HG03460 (cell line): ENCODE data around the gene PCDHGA8.
"Not testable (repeated sequence)": the region's sequence is repeated elsewhere in the genome, so short reads cannot be mapped to it uniquely, and the experiment has no call there.

ENCODE experiments used
- ATAC-seq: cut with Tn5 transposase; IDR thresholded peaks from one replicate; pipeline ENCODE4 v1.9.1; 2021; ENCODE audit not compliant: unreplicated experiment

PCDHGA8 gene

DNA sequence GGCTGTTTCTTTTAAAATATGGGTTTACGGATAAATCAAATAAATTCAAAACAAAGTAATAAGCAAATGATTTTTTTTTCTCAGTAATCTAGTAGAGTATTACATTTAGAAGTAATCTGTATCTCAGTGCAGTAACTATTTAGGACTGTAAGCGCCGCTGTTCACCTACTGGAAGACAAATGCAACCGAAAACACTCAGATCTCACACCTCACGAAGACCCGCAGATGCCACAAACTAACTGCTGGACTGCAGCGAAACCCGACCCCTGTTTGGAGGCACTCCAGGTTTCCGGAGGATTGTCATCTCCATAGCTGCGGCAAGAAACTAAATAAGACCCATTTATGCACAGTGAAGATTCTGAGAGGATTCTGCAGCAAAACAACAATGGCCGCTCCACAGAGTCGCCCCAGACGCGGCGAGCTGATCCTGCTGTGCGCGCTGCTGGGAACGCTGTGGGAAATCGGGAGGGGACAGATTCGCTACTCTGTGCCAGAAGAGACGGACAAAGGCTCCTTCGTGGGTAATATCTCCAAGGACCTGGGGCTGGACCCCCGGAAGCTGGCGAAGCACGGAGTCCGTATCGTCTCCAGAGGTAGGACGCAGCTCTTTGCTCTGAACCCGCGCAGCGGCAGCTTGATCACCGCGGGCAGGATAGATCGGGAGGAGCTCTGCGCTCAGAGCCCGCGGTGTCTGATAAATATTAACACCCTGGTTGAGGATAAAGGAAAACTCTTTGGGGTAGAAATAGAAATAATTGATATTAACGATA, at the start of gene PCDHGA8:
Gene PCDHGA8, plus strand, starts transcription at position 205 of the 770 bp plus-strand sequence. Its CDS starts 181 bp downstream, at position 386.
- no peak for ATAC-seq

DNA sequence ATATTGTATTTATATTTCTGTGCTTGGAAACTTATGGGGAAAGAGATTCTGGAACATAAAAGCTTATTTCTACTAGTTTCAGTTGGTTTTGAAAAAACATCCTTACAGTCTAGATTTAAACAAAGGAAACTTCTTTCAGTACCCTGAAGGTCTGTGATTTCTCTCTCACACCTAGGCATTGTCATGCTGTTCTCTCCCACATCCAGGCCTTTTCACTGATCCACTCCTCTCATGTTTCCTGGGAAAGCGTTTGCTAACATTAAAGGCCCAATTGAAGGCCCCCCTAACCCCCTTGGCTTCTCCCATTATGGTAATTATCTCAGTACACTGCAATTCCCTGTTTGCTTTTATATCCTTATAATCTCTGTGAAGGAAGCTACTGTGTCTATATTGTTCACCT, 49.7 kb upstream of the PCDHGA8 start:
- no peak for ATAC-seq

DNA sequence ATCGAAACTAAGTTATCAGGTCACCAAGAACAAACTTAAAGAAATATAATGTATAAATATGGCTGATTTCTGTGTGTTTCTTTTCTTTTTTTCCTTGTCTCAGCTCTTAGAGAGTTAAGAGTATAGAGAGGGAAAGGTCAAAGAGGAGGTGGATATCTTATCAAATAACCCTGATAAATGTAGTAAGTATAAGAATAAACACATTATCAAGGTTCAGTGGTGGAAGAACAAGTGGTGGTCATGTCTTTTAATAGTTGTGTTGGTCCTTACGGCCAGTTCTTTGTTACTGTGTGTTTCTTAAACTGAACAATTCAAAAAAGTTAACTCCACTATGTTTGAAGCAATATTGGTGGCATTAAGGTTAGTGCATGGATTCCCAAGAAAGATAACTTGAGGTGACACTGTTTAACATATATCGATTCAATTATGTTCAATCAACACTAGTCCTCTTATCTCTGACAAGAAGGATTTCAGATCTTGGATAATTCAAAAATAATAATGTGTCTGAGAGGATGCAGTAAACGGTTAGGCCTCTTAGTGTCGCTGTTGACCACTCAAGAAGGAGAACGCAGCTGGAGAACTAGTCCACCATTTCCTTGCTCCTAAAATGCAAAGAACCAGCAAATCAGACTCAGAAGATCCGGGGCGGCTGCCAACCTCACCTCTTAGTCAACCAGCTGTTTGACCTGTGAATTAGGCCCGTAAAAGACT, 49.0 kb upstream of the PCDHGA8 start, which contains the start of gene PCDHGA3:
Gene PCDHGA3, plus strand, starts transcription at position 588 of the 711 bp plus-strand sequence. CDS start 205 bp downstream, outside the sequence.
- no peak for ATAC-seq

DNA sequence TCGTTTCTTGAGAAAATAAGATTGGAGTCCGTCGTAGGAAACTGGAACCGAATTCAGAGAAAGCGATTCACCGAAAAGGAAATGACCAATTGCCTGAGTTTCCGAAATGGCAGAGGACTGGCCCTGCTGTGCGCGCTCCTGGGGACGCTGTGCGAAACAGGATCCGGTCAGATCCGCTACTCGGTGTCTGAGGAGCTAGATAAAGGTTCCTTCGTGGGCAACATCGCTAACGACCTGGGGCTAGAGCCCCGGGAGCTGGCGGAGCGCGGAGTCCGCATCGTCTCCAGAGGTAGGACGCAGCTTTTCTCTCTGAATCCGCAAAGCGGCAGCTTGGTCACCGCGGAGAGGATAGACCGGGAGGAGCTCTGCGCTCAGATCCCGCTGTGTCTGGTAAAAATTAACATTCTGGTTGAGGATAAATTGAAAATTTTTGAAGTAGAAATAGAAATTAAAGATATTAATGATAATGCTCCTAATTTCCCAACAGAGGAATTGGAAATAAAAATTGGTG, 48.4 kb upstream of the PCDHGA8 start:
- ATAC-seq = no peak

DNA sequence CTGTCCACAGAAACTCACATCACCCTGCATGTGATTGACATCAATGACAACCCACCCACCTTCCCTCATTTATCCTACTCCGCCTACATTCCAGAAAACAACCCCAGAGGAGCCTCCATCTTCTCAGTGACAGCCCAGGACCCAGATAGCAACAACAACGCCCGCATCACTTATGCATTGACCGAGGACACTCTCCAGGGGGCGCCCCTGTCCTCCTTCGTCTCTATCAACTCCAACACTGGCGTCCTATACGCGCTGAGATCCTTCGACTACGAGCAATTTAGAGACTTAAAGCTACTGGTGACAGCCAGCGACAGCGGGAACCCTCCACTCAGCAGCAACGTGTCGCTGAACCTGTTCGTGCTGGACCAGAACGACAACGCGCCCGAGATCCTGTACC, 47.1 kb upstream of the PCDHGA8 start:
- ATAC-seq = no peak

DNA sequence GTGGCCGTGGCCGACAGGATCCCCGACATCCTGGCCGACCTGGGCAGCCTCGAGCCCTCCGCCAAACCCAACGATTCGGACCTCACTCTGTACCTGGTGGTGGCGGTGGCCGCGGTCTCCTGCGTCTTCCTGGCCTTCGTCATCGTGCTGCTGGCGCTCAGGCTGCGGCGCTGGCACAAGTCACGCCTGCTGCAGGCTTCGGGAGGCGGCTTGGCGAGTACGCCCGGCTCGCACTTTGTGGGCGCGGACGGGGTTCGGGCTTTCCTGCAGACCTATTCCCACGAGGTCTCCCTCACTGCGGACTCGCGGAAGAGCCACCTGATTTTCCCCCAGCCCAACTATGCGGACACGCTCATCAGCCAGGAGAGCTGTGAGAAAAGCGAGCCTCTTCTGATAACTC, 46.4 kb upstream of the PCDHGA8 start:
- not testable (repeated sequence) for ATAC-seq

DNA sequence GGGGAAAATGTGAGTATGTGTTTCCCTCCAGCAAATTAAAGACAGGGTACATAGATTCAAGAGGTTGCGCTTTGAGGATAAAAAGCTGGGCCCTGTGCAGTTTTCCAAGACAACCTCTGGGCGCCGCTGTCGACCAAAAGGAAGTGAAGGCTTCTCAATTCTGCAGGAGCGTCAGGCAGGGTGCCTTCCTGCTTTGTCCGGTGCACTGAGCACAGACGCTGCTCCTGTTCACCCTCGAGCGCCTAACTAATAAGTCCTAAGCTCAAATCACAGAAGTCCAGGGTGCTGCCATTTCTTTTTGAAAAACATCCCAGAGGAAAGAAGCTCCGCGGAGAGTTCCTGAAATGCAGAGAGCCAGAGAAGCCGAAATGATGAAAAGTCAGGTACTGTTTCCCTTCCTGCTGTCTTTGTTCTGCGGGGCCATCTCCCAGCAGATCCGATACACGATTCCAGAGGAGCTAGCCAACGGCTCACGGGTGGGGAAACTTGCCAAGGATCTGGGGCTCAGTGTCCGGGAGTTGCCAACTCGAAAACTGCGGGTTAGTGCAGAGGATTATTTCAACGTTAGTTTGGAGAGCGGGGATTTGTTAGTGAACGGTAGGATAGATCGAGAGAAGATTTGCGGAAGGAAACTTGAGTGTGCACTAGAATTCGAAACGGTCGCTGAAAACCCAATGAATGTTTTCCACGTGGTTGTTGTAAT, 42.4 kb upstream of the PCDHGA8 start, which contains the start of gene PCDHGB1:
Gene PCDHGB1, plus strand, starts transcription at position 183 of the 703 bp plus-strand sequence. Its CDS starts 162 bp downstream, at position 345.
- no peak for ATAC-seq

DNA sequence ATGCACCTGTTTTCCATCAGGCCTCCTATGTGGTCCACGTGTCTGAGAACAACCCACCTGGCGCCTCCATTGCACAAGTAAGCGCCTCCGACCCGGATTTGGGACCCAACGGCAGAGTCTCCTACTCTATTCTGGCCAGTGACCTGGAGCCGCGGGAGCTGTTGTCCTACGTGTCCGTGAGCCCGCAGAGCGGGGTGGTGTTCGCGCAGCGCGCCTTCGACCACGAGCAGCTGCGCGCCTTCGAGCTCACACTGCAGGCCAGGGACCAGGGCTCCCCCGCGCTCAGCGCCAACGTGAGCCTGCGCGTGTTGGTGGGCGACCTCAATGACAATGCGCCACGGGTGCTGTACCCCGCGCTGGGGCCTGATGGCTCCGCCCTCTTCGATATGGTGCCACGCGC, 40.8 kb upstream of the PCDHGA8 start:
- ATAC-seq = no peak

DNA sequence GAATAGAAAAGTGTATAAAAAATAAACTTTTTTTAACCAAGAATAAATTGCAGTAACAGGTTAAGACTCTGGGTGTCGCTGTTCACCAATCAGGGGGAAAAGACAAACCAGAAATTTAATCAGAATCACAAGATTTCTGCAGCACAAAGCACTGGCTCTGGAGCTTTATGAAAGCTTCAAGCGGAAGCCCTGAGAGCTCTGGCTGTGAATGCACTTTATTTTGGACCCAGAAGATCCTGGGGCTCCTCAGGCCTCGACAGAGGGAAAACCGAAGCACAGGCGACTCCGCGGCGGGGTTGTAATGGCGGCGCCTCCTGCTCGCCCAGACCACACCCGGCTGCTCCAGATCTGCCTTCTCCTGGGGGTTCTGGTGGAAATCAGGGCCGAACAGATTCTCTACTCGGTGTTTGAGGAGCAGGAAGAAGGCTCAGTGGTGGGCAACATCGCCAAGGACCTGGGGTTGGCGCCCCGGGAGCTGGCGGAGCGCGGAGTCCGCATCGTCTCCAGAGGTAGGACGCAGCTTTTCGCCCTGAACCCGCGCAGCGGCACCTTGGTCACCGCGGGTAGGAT, 37.4 kb upstream of the PCDHGA8 start, which contains the start of gene PCDHGA4:
Gene PCDHGA4, plus strand, starts transcription at position 122 of the 570 bp plus-strand sequence. Its CDS starts 87 bp downstream, at position 209.
- no peak for ATAC-seq

DNA sequence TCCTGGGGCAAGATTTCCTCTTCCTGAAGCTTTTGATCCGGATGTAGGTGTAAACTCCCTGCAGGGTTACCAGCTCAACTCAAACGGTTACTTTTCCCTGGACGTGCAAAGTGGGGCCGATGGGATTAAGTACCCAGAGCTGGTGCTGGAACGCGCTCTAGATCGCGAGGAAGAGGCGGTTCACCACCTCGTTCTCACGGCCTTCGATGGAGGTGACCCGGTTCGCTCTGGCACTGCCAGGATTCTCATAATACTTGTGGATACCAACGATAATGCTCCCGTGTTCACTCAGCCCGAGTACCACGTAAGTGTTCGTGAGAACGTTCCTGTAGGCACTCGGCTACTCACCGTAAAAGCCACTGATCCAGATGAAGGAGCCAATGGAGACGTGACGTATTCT, 36.8 kb upstream of the PCDHGA8 start:
- no peak for ATAC-seq

DNA sequence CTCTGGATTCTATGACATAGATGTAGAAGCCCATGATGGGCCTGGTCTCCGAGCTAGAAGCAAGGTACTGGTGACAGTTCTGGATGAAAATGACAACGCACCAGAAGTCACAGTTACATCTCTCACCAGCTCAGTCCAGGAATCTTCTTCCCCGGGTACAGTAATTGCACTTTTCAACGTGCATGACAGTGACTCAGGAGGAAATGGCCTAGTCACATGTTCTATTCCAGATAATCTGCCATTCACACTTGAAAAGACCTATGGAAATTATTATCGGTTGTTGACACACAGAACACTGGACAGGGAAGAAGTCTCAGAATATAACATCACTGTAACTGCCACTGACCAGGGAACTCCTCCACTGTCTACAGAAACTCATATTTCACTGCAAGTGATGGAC, 36.3 kb upstream of the PCDHGA8 start:
- no peak for ATAC-seq

DNA sequence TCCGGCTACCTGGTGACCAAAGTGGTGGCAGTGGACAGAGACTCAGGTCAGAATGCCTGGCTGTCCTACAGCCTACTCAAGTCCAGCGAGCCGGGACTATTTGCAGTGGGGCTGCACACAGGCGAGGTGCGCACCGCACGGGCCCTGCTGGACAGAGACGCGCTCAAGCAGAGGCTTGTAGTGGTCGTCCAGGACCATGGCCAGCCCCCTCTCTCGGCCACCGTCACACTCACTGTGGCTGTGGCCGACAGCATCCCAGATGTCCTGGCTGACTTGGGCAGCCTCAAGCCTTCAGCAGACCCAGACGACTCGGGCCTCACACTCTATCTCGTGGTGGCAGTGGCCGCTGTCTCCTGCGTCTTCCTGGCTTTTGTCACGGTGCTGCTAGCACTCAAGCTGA, 35.5 kb upstream of the PCDHGA8 start:
- no peak for ATAC-seq

DNA sequence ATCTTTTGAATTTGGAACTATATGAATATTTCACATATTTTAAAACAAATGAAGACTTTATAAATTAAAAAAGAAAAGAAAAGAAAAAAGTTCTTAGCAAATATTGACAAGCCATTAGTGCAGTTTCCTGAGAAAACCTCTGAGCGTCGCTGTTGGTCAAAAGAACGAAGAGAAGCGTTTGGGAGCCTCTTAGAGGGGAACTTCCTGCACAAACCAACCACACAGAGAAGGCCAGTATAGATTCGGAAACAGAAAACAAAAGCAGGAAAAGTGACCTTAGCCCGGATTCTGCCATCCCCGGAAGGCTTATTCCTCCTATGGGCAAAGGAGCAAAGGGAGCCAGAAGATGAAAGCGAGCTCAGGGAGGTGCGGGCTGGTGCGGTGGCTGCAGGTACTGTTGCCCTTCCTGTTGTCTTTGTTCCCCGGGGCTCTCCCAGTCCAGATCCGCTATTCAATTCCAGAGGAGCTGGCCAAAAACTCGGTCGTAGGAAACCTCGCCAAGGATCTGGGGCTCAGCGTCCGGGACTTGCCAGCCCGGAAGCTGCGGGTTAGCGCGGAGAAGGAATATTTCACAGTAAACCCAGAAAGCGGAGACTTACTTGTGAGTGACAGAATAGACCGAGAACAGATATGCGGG, 32.5 kb upstream of the PCDHGA8 start, which contains the start of gene PCDHGB2:
Gene PCDHGB2, plus strand, starts transcription at position 205 of the 637 bp plus-strand sequence. Its CDS starts 142 bp downstream, at position 347.
- ATAC-seq = no peak

DNA sequence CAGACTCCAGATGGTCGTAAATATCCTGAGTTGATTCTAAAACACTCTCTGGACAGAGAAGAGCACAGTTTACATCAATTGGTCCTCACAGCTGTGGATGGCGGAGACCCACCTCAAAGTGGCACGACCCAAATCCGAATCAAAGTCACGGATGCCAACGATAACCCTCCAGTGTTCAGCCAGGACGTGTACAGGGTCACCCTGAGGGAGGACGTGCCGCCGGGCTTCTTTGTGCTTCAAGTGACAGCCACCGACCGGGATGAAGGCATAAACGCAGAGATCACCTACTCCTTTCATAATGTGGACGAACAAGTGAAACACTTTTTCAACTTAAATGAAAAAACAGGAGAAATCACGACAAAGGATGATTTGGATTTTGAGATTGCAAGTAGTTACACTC, 31.7 kb upstream of the PCDHGA8 start:
- ATAC-seq = no peak

DNA sequence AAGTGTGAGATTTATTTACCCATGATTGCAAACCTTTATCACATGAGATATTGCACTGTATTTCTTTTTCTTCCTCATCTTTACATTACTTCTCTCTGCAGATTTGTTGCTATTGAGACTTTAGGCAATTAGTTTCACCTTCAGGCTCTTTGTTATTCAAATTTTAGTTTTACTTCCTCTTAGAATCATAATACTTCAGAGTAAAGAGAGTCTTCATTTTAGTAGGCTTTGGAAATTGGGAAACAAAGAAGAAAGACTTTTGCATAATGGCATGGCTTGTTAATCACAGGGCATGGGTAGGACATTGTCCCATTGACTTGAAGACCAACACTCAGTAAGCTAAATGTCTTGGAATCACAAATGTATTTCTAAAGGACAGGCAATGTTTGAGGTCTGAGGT, 29.7 kb upstream of the PCDHGA8 start:
- ATAC-seq = no peak

DNA sequence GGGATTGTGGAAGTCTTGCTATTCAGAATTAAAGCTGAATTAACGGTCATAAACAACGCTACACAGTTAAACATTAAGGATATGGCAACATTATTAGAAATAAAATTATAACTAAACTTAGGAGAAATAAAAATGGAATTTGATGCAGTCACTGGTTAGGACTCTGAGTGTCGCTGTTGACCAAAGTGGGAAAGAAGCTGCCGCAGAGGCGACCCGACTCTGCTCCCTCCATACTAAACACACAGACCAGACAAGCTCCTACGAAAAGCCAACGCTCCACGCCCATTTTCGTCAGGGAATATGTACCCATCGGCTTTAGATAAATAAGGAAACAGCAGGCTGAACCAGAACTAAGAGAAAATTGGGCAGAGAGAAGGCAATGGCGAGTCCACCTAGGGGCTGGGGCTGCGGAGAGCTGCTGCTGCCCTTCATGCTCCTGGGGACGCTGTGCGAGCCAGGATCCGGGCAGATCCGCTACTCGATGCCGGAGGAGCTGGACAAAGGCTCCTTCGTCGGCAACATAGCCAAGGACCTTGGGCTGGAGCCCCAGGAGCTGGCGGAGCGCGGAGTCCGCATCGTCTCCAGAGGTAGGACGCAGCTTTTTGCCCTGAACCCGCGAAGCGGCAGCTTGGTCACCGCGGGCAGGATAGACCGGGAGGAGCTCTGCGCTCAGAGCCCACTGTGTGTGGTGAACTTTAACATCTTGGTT, 28.3 kb upstream of the PCDHGA8 start, which contains the start of gene PCDHGA5:
Gene PCDHGA5, plus strand, starts transcription at position 211 of the 709 bp plus-strand sequence. Its CDS starts 169 bp downstream, at position 380.
- ATAC-seq = no peak

DNA sequence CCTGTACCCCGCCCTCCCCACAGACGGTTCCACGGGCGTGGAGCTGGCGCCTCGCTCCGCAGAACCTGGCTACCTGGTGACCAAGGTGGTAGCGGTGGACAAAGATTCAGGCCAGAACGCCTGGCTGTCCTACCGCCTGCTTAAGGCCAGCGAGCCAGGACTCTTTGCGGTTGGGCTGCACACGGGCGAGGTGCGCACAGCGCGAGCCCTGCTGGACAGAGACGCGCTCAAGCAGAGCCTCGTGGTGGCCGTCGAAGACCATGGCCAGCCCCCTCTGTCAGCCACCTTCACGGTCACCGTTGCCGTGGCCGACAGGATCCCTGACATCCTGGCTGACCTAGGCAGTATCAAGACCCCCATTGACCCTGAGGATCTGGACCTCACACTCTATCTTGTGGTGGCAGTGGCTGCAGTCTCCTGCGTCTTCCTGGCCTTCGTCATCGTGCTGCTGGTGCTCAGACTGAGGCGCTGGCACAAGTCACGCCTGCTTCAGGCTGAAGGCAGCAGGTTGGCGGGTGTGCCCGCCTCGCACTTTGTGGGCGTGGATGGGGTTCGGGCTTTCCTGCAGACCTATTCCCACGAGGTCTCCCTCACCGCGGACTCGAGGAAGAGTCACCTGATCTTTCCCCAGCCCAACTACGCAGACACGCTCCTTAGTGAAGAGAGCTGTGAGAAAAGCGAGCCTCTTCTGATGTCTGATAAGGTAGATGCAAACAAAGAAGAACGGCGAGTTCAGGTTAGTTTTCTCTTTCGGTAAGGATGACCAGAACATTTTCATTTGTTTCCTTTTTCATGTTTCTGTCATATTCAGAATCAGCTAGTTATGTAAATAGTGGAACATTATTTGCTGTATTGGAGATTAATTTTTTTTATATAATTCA, 26.2 kb upstream of the PCDHGA8 start:
- no peak for ATAC-seq
